SIG-M5 treated with dmso at 0.1 percent for 504 hours (cell line): ENCODE data around the gene CREB3L1.
A peak's percentile ranks its signal among the peaks of the same experiment; 100 is the strongest.
"Not testable (repeated sequence)": the region's sequence is repeated elsewhere in the genome, so short reads cannot be mapped to it uniquely, and the experiment has no call there.

Experiments
- DNase-seq: peaks from one replicate; lab custom pipeline; 2025; ENCODE audit not compliant: unreplicated experiment; lab: John Stamatoyannopoulos, UW

Gene CREB3L1

DNA sequence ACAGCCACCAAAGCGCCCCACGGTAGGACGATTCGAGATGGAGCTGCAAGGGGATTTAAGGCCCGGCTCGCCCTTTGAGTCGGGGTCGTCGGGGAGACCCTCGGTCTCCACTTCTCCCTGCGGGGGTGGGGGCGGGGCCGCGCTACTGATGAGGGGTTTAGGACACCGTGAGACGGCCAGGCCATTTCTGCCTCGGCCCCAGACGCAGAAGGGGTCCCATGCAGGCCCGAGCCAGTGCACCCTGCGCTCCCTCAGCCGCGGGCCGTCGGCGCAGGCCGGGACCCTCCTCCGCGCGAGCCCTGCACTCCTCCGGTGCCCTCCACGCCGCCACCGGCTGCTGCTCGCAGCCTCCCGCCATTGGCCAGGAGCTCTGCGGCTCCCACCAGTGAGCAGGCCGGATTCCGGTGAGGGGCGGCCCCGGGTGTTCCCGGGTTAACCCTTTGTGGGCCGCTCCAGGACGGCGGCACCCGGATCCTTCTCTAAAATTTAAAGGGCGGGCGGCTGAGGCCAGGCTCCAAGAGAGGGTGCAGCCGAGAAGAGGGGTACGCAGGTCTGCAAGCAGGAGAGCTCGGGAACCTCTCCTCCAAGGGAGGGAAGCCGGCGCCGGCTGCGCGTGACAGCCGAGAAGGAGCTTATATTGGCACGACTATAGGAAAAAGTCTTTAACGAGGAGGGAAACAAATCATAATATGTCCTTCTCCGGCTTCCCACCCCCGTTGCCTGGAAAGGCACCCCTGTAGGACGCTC is 18.0 kb downstream of the CREB3L1 start:
- DNase-seq, result peak; percentile 59

DNA sequence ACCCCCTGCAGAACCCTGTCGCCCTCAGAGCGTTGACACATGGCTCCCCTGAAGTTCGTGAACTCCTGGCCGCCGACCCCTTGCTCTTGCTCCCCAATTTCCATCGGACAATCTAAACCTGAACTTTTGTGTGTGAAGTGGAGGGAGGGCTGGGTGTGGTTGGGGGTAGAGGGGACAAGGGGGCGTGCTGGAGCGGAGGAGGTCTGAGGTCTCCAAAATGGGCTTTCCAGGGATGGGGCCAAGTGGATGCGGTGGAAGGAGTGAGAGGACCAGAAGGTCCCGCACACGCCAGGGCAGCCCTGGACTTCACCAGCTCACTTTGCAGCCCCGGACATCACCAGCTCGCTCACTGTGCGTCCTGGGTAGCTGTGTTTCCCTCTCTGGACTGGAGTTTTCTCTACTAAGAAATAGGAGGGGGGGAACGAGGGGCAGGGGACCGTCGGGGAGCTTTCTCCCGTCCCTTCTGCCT is 18.6 kb downstream of the CREB3L1 start:
- no peak for DNase-seq

GRCh38 chr11:46296528-46297448 is 19.3 kb downstream of the CREB3L1 start:
- no peak for DNase-seq

DNA sequence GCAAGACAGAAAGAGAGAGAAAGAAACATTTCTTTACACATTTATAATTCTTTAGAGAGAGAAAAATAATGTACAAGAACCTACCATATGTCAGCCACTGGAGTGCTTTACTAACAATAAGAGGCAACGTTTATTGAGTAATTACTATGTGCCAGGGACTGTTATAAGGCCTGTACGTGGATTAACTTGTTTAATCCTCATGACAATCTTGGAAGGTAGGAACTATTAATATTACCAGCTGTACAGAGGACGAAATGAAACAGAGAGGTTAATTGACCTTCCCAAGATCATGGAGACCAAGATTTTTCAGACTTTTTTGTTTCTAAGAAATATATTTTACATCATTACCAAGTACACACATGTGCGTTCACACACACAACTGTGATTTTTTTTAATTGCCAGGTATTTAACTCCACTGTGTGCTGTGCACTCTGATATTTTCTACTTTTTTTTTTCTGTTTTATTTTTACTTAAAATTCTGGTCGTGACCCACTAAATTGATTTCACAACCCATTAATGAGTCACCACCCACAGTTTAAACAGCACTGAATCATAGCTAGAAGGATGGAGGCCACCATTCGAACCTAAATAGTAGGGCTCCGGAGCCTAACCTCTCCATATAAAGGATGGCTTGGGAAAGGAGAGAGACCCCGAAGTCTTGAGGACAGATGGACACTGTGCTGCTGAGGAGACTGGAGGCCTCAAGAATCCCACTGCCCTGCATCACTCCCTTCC is 21.4 kb downstream of the CREB3L1 start:
- no peak for DNase-seq

DNA sequence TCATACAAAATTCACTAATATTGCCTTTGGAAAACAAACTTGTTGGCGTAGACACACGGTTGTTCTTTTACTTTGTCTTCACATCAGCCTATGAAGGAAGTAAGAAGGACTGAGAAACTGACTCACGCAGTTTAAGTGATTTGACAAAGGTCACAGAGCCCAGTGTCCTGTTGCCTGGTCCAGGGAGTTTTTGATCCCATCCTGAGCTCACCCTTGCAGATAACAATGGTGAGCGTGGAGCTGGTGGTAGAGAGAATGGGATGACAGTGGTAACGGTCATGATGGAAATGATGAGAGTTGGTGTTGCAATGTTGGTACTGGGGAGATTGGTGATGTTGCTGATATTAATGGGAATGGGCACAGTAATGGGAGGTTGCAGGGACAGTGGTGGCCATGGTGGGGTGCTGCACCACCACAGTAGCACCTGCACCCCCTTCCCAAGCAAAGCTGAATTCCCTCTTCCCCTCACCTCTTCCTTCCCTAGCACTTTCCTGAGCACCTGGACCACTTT is 22.0 kb downstream of the CREB3L1 start:
- DNase-seq, result no peak

DNA sequence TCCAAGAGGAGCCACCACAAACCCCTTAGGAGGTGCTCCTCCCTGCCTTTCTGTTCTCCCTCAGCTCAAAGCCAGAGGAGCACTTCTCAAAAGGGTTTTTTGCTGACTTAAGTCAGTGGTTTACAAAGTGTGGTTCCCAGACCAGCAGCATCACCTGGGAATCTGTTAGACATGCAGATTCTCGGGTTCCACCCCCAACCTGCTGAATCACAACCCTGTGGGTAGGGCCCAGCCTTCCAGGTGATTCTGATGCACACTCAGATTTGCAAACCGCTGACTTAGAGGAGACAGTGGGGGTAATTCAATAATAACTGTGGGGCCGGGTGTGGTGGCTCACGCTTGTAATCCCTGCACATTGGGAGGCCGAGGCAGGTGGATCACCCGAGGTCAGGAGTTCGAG is 22.8 kb downstream of the CREB3L1 start:
- DNase-seq, result no peak

GRCh38 chr11:46302866-46303265 is 25.4 kb downstream of the CREB3L1 start:
- peak; percentile 43 for DNase-seq

DNA sequence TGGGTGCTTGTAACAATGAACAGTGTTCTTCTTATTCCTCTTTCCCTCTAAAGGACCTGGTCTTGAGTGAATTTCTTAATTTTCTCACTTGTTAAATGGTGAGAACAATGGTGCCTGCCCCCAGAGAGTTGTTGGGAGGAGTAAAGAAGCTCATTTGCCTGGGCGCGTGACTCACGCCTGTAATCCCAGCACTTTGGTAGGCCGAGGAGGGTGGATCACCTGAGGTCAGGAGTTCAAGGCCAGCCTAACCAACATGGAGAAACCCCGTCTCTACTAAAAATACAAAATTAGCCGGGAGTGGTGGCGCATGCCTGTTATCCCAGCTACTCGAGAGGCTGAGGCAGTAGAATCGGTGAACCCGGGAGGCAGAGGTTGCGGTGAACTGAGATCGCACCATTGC is 26.6 kb downstream of the CREB3L1 start:
- not testable (repeated sequence) for DNase-seq

GRCh38 chr11:46304605-46305179 is 27.2 kb downstream of the CREB3L1 start:
- no peak for DNase-seq

GRCh38 chr11:46305295-46305694 is 27.8 kb downstream of the CREB3L1 start:
- DNase-seq, result peak; percentile 92

DNA sequence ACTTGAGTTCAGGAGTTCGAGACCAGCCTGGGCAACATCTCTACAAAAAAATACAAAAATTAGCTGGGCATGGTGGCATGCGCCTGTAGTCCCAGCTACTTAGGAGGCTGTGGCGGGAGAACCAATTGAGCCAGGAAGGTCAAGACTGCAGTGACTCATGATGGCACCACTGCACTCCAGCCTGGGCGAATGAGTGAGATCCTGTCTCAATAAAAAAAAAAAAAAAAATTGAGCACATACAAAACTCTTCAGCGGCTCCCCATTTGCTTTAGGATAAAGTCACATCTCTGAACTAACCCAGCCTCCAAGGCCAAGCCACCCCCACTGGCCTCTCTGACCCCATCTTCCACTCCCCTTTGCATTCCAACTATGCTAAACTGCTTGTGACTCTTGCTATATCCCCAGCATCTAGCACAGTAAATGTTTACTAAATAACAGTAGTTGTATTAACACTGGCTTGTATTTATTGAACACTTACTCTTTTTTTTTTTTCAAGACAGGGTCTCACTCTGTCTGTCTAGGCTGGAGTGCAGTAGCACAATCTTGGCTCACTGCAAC is 28.9 kb downstream of the CREB3L1 start:
- no peak for DNase-seq

DNA sequence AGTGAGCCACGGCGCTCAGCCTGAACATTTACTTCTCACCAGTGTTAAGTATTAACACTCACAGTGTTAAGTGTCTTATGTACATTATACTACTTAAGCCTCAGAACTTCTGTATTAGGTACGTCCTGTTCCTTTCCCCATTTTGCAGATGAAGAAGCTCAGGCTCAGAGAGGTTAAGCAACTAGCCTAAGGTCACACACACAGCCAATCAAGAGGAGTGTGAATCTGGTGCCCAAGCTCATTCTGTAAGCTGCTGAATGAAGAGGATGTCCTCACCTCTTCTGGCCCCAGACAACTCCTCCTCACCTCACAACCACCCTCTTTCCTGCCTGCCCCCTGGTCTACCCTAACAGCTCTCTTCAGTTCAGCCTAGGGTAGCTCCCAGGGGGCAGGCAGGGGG is 29.9 kb downstream of the CREB3L1 start:
- no peak for DNase-seq

DNA sequence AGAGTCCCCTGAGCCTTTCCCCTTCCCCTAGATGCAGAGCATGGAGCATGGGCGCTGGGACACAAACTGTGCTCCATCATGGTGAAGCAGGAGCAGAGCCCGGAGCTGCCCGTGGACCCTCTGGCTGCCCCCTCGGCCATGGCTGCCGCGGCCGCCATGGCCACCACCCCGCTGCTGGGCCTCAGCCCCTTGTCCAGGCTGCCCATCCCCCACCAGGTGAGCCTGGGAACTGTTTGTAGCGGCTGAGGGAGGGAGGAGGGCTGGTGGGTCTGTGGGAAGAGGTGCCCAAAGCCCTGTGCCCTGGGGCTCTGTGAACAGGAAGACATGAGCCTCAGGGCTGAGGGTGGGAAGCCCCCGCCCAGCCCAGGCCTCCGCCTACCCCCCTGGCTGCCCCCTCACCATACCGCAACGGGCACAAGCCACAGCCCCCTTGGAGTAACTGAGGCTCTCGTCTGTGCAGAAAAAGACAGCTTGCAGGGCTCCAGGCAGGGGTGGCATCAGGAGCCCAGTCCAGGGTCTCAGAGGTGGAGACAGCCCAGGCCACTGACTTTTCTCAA is 30.4 kb downstream of the CREB3L1 start:
- DNase-seq, result no peak

GRCh38 chr11:46308631-46309419 is 31.4 kb downstream of the CREB3L1 start:
- peak; percentile 53 for DNase-seq

DNA sequence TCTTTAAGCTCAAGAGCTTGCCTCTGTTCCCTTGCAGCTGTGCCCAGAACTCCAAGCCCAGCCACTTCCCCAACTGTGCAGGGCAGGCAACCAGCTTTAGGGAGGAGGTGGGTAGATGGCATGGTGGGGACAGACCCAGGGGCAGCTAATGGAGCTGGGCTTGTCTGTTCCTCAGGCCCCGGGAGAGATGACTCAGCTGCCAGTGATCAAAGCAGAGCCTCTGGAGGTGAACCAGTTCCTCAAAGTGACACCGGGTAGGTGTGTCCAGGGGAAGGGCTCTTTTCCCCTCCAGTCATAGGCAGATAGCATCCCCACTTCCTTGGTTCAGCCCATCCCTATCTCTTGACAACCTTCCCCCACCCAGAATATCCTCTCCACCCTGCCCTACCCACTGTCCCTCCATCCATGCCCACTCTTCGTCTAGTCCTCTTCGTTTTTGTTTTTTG is 32.4 kb downstream of the CREB3L1 start:
- DNase-seq, result peak; percentile 43

- DNase-seq, result peak; percentile 42
Measured at GRCh38 chr11:46315033-46315738, 37.7 kb downstream of the CREB3L1 start.

DNA sequence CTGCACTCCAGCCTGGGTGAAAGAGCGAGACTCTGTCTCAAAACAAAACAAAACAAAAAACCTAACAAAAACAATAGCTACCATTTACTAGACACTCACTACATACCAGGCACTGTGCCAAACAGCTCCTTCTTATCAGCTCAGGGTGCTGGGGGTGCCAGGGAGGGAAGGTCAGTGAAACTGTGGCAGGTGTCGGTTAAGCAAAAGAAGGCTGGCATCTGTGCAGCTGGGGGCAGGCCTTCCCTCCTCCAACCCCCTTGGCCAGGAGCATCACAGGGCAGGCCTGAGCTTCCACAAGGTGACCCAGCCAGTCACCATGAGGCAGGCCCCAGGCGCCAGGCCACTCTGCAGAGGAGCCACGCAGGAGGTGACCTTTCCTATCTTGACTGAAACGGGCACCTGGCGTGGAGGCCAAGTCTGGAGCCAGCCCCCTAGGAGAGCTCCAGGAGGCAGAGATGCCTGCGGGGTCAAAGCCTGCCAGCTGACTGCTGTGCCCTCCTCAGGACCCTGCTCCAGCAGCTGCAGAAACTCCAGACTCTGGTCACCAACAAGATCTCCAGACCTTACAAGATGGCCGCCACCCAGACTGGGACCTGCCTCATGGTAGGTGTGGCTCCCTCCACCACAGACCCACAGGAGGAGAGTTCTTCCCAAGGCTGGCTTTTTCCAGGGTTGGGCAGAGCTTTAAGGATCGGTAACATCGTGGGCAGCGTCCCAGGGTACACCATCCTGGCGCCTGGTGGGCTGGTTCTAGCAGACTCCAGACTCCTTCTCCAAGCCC is 38.5 kb downstream of the CREB3L1 start:
- DNase-seq, result no peak

DNA sequence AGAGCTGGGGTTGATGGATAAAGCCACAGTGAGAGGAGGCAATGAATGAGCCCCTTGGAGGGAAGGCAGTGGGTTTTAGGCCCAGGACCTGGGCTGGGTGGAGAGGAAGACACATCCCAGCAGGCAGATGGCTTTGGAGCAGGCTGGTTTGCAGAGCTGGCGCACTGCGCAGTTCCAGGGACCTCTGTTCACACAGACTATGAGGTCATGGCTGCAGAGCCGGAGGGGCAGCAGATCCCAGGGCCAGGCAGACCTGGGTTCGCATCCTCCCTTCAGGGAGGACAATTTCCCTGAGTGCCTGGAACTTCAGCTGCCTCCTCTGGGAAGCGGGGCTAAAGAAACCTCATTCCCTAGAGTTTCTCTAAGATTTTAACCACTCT is 41.6 kb downstream of the CREB3L1 start:
- DNase-seq, result no peak
